Right forelimb (tissue), 1 donor: ENCODE data around the gene GYG2.
"Not testable (repeated sequence)": the region's sequence is repeated elsewhere in the genome, so short reads cannot be mapped to it uniquely, and the experiment has no call there.

Experiments used
- DNase-seq: peaks from one replicate; pipeline ENCODE4 v3.0.0-alpha.2; 2018

GYG2 gene

DNA sequence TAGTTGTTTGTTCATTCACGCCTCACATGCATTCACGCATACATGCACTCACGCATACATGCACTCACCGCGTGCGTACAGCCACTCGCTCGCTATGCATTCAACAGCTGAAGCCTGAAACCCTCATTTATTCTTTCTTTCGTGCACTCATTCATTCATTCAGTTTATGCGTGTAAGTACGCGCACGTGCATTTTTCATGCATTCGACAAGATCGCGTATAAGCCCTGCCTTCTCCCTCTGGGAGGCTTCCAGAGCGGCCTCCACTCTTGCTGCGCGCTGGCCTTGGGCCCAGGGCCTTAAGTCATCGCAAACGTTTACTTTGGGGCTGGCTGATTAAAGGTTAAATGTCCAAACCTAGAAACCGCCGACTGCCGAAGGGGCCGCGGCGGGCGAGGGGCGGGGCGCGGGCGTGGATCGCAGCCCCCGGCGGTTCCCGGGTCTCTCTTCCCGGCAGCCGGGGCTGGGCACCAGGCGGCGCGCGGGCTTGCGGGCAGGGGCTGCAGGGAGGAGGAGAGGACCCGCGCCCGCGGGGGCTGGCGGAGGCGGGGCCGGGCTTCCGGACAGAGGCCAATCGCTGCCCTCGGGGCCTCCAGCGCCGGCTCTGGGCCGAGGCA is at the start of gene GYG2:
TSS of gene GYG2 (plus strand) at position 587 of the 615 bp plus-strand sequence. CDS start 1,259 bp downstream, outside the sequence.
- peak; percentile 52 for DNase-seq

DNA sequence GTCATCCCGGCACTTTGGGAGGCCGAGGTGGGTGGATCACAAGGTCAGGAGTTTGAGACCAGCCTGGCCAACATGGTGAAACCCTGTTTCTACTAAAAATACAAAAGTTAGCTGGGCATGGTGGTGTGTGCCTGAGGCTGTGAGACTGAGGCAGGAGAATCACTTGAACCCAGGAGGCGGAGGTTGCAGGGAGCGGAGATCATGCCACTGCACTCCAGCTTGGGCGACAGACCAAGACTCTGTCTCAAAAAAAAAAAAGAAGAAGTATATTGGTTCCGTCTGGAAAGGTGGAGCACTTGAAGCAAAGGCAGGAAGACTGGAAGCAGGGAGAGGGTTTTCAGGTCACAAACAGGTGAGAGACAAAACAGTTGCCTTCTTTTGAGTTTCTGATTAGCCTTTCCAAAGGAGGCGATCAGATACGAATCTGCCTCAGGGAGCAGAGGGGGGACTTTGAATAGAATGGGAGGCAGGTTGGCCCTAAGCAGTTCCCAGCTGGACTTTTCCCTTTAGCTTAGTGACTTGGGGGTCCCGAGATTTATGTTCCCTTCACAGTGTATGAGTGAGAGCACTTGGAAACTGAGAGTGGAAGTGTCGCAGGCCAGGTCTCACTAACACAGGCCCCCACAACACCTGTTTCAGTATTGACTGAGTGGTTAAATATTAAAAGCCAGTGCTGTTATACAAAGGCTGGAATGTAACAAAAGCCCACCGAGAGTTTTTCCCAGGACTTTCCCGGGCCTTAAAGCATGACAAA is 48.1 kb upstream of the GYG2 start:
- DNase-seq: not testable (repeated sequence)

DNA sequence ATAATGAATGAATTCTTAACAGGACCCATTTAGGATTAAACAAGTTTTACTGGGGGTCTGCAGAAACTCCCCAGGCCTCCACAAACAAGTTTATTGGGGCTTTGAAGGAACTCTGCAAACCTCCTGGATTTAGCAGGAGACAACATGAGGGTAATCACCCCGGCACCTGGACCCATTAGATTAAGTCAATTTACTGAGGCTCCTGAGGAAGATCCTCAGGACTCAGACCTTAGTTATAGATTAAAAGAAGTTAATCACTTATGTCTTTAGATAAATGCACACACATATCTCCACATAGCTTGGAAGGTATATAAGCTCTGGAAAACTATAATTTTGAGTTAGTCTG is 47.5 kb upstream of the GYG2 start:
- no peak for DNase-seq

DNA sequence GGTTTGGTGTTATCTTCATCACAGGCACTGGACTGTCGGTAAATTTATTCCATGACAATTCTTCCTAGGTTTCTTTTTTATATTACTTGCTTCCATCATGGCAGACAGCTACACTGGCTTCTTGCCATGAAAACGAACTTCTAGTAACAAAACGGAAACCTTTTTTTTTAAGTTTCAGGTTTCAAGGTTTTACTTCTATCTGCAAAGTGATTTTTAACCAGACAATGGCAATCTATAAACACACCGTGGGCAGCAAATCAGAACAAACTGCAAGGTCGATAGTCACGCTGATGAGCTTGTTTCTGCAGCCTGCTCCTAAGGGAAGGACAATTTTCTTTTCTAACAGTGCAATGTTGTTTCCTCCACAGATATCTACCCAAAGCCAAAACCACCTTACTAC is 47.0 kb upstream of the GYG2 start:
- DNase-seq: no peak

DNA sequence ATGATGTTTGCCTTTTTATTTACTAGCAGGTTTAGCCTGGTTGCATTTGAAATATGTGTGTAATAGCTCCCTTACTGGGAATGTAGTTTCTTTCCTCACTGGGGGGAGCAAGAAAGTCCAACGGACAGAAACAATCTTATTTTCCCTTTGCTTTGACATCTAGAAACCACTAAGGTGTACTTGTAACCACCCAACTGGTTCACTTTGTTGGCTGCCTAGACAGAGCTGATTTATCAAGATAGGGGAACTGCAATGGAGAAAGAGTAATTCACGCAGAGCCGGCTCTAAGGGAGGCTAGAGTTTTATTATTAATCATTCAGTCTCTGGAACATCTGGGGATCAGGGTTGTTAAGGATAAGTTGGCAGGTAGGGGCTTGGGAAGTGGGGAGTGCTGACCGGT is 46.6 kb upstream of the GYG2 start:
- DNase-seq: no peak

DNA sequence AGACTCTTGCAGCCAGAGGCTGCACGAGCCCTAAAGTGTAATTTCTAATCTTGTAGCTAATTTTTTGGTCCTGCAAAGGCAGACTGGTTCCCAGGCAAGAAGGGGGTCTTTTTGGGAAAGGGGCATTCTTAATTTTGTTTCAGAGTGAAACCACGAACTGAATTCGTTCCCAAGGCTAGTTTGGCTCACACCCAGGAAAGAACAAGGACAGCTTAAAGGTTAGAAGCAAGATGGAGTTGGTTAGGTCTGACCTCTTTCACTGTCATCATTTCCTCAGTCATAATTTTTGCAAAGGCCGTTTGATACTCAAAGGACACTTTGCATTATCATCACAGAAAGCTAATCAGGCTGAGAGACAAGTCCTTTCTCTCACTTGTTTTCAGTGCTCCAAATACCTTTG is 46.0 kb upstream of the GYG2 start:
- DNase-seq: no peak

DNA sequence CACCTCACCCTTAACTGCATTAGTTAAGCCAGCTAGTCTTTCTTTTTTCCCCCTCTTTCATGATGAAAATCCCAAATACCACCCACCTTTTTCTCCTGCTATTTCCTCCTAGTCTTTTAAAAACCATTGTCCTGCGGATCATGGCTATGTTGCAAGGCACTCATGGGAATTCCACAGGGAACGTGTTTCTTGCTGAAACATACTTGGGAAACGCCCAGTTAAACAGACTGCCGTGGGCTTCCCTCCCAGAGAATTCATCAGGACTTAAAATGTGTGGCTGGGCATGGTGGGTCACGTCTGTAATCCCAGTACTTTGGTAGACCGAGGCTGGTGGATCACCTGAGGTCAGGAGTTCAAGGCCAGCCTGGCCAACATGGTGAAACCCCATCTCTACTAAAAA is 44.7 kb upstream of the GYG2 start:
- DNase-seq: no peak

DNA sequence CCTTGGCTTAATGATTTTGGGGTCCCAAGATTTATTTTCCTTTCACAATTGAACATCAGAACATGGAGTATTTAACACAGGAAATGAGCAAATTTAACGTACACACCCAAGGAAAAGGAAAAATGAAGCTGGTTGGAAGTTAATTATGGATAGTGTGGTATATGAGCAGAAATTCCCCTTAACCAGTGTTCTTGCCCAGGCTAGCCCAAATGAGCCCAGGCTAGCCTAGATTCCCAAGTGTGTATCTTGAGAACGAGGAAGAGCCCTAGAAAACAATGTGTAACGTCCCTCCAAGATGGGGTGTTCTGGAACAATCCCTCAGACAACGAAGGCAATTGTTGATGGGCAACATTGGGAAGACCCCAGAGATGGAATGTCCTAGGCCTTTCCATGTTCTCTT is 43.2 kb upstream of the GYG2 start:
- no peak for DNase-seq

DNA sequence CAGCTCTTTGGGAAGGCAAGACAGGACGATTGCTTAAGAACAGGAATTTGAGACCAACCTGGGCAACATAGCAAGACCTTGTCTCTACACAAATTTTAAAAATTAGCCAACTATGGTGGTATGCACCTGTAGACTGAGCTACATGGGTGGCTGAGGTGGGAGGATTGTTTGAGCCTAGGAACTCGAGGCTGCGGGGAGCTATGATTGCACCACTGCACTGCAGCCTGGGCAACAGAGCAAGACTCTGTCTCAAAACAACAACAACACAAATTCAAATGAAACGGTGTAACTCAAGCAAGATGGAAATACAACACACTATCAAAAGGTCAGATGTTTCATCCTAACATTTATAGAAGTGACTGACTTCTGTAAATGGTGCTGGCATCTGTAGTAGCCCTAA is 39.8 kb upstream of the GYG2 start:
- DNase-seq: no peak

DNA sequence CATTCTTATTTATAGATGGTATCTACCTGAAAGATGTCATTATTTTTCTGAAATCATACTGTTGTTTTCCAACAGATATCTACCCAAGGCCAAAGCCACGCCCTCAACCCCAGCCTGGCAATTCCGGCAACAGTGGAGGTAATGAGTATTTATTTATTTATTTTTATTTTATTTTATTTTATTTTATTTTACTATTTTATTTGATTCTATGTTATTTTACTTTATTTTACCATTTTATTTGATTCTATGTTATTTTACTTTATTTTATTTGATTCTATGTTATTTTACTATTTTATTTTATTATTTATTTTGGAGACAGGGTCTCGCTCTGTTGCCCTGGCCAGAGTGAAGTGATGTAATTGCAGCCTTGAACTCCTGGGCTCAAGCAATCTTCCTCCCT is 39.2 kb upstream of the GYG2 start:
- no peak for DNase-seq

DNA sequence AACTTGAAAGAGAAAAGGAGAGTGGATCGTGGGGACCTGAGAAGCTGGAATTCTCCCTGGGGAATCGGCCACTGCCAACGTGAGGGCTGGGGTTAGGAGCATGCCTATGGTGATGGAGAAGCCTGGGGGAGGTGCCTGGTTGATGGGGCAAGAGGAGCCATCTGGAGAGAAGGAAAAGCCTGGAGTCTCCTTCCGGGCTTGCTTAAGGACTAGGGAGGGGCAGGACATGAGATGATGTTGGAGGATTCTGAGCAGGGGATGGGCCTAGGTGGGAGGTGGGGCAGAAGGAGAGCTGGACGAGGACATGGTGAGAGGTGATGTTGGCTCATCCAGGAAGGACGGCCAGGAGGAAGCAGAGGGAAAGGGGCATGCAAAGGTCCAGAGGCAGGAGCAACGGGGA is 35.0 kb upstream of the GYG2 start:
- no peak for DNase-seq

DNA sequence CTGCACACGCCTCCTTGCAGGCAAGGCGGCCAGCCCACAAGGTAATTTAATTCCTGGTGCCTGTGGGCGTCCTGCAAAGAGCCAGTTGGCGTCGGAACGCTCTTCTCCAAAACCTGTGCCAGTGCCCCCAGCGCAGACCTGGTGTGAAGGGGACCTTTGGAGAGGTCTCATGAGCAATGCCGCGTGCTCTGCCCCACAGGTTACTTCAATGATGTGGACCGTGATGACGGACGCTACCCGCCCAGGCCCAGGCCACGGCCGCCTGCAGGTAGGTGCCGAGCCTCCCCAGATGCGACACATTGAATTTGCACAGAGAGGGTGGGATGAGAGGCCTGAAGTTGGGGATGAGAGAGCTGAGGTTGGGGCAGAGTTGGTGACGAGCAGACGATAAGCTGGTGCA is 34.4 kb upstream of the GYG2 start:
- no peak for DNase-seq

DNA sequence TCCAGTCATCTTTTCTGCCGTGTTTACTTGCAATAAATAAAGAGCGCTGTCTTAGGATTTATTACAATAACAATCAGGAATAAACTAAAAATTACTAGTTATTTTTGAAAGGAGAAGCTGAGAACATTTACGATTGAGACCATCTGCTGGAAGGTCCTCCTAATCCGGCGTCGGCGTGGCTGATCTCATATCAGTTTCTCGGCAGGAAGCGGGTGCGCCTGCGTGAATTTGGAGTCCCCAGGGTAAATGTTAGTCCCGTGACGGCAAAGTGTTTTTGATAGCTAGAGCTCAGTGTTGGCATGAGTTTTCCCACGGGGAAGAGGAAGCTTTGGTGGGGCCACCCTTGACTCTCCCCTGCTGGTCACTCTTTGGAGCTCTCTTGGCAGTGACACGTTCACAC is 31.9 kb upstream of the GYG2 start:
- DNase-seq: not testable (repeated sequence)

DNA sequence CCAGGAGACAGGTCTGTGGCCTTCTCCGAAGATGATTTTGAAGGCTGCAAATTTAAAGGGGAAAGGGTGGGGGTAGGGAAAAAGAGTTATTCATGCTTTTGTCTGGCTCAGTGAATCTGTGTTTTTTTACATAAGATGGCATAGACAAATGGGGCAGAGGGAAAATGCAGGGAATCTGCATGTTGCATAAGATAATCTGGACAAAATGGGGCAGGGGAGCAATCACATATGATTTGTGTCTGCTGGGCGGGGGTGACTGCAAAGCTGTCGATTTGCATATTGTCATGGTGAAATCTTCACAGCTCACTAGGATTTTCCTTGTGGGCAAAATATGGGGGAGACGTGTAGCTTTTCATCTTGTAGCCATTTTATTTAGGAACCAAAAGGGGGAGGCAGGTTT is 29.4 kb upstream of the GYG2 start:
- no peak for DNase-seq

DNA sequence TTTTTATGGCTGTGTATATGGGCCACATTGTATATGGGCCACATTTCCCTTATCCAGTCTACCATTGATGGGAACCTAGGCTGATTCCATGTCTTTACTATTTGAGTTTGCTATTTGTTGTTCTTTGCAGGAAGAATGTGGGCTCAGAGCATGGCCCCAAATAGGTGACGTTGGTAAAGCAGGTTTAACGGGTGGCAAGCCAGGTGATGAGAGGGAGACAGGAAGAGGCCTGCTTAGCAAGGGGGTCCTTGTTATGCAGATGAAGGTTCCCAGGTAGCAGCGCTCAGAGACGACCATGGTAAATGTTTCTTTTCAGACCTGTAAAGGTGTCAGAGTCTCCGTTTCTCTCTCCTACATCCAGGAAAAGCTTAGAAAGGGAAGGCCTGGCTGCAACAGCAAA is 28.8 kb upstream of the GYG2 start:
- DNase-seq: not testable (repeated sequence)

DNA sequence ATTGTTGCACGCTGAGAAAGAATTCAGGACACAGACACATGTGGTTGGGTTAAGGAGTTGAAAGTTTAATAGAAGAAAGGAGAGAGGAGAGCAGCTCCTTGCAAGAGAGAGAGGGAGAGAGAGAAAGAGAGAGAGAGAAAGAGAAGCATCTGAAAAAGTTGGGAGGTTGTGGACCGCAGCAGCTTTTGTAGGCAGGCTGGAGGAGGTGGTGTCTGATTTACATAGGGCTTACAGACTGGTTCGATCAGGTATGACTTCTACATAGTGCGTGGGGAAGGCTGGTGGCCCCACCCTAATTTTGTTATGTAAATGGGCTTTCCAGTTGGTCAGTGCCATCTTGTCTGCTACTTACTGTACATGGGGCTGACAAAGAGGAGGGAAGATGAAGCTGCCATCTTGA is 27.5 kb upstream of the GYG2 start:
- DNase-seq: no peak

DNA sequence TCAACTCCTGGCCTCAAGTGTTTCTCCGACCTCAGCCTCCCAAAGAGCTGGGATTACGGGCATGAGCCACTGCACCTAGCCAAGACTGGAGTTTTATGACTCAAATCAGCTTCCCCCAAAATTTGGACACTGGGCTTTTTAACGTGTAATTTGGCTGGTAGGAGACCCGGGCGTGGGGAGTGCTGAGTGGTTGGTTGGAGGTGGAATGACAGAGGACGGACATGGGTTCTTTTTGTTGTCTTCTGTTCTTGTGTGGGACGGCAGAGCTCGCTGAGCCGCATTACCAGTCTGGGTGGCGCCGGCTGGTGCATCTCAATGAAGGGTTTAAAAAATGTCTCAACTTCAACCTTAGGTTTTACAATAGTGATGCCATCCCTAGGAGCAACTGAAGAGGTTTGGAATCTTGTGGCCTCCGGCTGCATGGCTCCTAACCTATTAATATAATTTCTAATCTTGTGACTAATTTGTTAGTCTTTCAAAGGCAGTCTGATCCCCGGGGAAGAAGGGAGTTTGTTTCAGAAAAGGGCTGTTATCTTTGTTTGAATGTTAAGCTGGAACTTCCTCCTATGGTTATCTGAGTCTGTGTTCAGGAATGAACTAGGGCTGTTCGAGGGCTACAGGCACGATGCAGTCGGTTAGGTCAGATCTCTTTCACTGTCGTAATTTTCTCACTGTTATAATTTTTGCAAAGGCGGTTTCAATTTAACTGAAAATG is 26.2 kb upstream of the GYG2 start:
- DNase-seq: not testable (repeated sequence)

DNA sequence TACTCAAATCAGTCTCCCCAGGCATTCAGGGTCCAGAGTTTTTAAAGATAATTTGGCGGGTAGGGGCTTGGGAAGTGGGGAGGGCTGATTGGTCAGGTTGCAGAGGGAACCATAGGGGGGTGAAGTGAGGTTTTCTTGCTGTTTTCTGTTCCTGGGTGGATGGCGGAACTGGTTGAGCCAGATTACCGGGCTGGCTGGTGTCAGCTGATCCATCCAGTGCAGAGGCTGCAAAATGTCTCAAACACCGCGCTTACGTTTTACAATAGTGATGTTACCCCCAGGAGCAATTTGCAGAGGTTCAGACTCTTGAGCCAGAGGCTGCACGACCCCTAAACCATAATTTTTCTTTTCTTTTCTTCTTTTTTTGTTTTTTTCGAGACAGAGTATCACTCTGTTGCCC is 25.2 kb upstream of the GYG2 start:
- DNase-seq: not testable (repeated sequence)

DNA sequence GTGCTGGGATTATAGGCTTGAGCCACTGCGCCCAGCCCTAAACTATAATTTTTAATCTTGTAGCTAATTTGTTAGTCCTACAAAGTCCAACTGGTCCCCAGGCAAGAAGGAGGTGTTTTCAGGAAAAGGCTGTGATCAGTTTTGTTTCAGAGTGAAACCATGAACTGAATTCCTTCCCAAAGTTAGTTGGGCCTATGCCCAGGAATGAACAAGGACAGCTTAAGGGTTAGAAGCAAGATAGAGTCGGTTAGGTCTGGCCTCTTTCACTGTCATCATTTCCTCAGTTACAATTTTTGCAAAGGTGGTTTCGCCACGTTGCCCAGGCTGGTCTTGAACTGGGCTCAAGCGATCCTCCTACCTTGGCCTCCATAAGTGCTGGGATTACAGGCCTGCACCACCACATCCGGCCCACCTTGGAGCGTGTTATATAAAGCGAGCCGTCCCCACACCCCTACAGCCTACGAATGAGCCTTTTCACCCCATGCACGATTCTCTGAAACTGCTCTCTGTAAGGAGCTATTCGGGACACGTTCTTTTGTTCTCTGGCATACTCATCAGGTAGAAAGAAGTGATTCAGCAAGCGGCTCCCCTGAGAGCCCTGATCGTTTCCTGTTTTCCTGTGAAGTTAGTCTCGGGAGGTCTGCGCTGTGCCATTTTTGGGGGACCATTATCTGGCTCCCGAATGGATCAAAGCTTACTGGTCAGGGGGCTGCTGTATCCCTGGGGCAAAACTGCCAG is 24.5 kb upstream of the GYG2 start:
- DNase-seq: not testable (repeated sequence)

DNA sequence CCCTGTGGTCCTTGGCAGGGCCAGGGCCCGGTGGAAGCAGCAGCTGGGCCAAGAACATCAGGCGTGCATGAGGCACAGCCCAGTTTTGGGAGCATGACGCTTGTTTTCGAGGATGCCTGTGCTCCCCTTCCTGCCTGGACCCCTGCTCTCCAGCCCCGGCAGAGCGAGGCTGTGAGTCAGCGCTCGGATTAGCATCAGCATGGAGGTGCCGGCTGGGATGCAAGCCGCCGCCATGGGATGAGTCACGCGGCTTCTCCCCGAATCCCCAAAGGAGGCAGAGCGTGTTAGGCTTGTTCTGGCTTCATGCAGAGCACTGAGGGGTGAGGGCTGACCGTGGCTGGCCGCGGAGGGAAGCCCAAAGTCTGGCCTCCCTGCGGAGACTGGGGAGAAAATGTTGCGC is 23.9 kb upstream of the GYG2 start:
- DNase-seq: not testable (repeated sequence)

DNA sequence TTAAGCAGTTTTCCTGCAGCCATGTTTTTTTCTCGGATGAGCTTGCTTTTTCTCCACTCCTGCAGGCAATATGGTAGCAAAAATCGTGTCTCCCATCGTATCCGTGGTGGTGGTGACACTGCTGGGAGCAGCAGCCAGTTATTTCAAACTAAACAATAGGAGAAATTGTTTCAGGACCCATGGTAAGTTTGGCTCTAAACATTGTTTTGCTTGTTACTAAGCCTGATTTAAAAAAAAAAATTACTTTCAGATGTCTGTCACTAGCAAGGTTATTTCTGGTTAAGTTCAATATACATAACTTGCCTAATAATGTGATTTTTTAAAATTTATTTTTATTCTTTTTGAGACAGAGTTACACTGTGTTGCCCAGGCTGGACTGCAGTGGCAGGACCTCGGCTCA is 17.5 kb upstream of the GYG2 start:
- DNase-seq: no peak

DNA sequence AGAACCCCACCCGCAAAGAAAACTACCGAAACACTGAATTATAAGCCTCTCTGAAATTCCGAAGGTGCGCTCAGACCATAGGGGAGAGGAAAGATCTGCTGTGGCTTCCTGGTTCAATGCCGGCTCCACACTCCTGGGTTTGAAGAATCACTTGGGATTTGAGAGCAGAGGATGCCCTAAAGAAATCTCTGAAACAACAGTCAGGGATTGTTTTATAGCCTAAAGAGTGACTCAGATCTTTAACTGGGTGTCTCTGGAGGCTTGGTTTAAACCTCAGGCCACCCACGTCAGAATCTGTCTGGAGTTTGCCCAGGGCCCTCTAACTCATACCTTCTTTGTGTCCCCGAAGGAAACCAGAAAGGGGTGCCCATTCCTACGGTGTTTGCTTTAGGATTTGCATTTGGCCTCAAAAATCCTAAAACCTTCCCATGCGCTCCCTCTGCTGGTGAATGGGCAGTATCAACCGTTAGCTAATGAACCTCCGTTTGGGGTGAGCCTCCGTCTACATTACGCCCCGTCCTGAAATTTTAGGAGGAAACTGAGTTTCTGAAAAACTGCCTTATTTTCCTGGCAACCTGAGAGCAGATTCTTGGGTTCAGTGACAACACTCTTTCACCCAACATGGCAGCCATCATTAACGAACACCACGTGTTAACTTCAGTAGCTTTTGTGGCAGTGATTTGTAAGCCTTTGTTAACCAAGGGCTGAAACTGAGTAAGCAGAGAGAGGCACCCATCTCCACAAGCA is 16.4 kb upstream of the GYG2 start:
- DNase-seq: not testable (repeated sequence)

DNA sequence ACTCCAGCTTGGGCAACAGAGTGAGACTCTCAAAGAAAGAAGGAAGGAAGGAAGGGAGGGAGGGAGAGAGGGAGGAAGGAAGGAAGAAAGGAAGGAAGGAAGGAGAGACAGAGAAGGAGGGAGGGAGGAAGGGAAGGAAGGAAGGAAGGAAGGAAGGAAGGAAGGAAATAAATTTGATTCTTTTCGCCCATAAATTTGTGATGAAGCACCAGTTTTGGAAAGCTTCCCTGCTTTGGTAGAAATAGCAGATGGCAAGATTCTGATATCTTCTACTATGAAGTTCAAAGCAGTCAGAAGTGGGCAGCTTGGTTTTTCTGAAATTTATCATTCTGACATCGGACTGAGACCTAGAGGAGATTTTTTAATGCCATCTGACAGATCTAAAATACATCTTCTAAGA is 11.7 kb upstream of the GYG2 start:
- no peak for DNase-seq
